SK-N-MC (cell line): Measurements from ENCODE around the gene ATP1A2.

Experiments
- EZH2 ChIP-seq: fragments of 200-600 bp; sonication (generic); IDR thresholded peaks from one replicate; pipeline ENCODE4 v1.6.1; 2017; ENCODE audit warnings: antibody characterized with exemption
- FOXP2 ChIP-seq: optimal IDR thresholded peaks from 2 replicates; pipeline ENCODE3; 2011; ENCODE audit warnings: mild to moderate bottlenecking, moderate library complexity; ENCODE audit not compliant: insufficient read depth; ENCODE audit errors: extremely low read length, control extremely low read depth

DNA sequence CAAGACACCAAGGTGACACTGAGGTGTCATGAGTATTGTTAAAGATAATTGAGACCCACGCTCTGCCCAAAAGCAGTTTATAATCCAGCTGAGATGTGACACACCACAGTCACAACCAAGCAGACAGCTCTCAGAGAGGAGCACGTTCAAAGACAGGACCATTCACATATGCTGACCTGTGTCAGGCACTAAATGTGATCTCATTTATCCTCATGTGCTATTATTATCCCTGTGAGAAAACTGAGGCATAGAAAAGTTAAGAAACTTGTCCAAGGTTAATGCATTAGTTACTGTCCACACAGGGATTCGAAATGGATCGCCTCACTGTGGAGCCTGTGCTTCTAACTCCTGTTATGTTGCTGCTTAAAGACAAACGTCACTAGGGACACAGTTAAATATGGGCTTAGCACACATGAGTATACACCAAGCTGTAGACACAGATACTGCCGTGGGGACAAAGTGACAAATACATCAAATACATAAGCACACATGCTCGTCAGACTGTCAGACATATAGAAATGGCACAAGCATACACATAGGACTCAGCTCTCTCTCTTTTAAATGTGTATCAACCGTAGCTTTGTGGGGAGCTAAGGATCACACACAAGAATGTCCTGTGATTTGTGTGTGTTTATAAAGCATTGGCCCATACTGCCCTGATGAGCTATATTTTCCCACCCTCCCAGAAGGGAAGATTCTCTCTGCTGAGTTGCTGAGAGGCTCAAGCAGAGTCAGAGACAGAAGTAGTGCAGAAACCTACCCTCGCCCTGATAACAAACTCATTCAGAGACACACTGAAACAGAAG is 13.6 kb upstream of the ATP1A2 start:
- TF ChIP-seq EZH2 (no peak), FOXP2 (no peak)
